ENCODE results near the gene CTNNA2.
"Not testable (repeated sequence)": the region's sequence is repeated elsewhere in the genome, so short reads cannot be mapped to it uniquely, and the experiment has no call there.

The CTNNA2 gene

DNA sequence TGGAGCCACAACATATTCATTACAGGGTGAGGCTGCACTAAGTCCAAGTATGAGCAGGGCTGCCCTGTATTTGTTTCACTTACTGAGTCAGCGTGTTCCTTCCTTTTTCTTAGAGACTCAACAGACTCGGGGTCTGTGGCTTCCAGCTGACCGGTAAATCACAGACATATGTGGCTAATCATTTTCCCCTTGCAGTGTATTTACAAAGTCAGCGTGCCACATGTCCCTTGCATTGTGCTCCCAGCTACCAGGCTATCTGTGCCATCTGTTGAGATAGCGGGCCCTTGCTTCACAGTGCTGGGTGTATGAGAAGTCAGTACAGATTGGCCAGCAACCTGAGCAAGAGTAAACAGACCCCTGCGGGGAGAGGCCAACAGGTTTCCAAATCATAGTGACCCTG, 537.4 kb downstream of the CTNNA2 start:
- DNase-seq = no peak

- no peak for DNase-seq
These were observed 540.9 kb downstream of the CTNNA2 start for GRCh38 chr2:80053522-80054345.

DNA sequence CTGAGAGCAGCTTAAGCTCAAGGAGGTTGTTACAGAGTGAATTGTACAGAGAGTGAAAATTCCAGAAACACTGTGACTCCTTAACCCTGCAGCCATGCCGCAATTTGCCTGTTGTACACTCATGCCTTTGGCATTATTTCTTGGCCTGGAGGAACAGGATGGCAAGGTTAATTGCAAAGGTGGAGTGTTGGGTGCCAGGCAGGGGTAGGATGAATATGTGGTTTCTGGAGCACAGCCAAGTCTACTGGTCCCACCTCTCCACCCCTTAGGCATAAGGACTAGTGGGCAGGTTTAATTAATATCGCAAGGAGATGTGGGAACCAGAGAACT, 541.5 kb downstream of the CTNNA2 start:
- no peak for DNase-seq

DNA sequence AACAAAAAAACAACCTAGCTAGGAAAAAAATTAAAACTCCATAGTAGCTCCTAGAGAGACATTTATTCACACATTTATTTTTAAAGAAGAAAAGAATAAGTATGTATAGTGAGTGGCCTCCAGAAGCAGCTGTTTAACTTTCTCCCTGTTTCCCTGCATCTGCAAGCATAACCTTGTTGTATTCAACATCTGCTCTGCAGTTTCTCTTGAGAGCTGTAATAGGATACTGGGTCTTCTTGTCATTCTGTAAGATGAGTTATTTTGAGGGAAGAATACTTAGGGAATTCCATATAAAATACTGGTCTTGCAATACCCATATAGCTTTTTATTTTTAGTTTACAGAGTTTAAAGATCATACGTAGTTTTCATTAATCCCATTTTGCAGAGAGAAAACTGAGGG, 545.1 kb downstream of the CTNNA2 start:
- DNase-seq = no peak

DNA sequence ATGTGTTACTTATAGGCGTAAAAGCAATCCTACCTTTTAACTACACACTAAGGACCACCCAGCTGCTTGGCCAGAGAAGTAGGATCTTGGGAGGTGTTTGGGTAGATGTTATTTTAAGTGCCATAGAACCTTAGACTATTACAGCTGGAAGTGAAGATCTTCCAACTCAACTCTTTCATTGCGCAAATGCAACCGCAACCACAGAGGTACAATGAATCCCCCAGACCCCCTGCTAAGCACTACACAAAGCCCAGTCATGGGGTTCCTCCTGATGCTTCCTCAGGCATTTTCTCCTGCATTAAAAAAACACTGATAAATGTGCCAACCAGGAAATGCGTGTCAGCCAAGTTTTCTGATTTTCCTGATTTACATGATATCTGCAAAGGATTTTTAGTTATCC, 545.7 kb downstream of the CTNNA2 start:
- no peak for DNase-seq

DNA sequence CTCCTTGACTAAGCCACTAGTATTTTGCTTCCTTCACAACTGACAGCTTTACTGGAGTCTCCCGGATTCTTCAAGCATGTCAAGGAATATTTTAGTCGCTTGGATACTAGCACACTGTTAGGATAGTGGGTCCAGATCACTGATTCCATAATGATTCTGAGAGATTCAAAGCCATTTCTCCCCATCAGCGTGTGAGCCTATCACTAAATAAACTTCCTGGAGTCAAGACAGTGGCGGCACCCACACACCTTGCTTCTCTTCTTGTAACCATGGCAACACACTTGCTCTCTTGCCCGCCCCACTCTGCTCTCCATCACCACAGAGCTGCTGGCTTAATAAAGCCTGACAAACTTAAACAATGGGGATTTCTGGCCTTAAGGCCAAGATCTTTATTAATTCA, 546.6 kb downstream of the CTNNA2 start:
- DNase-seq = no peak

DNA sequence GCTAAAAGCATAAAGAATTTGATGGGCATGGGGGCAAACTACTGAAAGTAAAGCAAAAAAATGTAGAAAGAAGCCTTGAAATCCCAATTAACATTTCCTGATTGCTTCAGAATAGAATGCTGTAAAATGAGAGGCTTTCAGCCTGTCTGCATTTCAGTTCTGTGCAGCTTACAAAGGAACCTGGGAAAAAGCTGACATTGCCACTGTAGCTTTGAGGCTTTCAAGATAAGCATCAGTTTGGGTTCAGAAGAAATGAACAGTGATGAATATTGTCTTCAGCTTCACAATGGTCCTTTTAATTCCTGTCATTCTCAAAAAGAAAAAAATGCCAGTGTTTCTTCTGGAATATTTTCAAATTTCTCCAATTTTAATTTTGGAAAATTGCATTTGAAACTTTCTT, 549.0 kb downstream of the CTNNA2 start:
- DNase-seq = no peak

DNA sequence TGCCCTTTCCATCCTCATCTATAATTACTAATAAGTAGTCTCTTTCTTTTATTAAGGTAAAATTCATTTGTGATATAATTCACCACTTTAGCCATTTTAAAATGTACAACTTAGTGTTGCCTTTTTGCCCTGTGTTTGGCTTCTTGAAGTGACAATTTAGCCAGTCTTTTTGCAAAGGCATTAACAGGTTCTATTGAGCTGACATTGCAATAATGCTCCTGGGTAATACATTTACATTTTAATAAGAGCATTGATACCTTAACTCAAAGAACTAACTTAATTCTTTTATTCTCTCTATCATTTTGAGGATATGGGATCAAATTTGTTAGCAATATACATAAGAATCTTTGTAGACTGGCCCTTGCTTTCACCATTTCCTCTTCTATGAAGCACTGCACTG, 549.4 kb downstream of the CTNNA2 start:
- no peak for DNase-seq

- DNase-seq = no peak
These were observed 555.3 kb downstream of the CTNNA2 start for GRCh38 chr2:80068038-80068731.

DNA sequence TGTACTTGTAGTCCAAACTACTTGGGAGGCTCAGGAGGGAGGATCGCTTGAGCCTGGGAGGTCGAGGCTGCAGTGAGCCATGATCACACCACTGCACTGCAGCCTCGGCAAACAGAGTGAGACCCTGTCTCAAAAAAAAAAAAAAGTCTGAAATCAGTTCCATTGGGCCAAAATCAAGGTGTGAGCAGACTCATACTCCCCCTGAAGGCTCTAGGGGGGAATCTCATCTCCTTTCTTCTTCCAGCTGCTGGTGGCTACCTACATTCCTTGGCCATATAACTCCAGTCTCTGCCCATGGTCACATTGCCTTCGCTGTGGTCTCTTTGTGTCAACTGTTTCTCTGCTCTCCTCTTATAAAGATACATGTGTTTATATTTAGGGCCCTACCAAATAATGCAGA, 557.7 kb downstream of the CTNNA2 start:
- no peak for DNase-seq

GRCh38 chr2:80071941-80072340, 559.1 kb downstream of the CTNNA2 start:
- no peak for DNase-seq

DNA sequence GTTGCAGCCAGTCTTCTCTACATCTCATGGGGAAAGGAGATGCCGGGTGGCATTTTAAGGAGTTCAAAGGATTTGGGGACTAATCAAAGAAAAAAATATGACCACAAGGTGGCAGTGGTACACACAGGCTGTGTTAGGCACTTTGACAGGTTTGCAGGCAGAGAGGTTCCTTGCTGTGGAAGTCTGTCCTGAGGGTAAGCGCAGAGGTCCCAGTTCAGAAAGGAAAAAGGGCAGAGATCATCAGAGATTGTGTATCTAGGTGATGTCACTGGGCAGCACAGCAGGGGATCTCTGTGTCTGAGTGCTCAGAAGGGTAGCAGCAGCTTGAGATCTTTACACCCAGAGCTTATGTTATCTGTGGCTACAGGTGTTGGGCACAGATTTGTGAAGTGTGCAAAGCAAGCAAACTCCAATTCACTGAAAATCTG, 560.3 kb downstream of the CTNNA2 start:
- no peak for DNase-seq

DNA sequence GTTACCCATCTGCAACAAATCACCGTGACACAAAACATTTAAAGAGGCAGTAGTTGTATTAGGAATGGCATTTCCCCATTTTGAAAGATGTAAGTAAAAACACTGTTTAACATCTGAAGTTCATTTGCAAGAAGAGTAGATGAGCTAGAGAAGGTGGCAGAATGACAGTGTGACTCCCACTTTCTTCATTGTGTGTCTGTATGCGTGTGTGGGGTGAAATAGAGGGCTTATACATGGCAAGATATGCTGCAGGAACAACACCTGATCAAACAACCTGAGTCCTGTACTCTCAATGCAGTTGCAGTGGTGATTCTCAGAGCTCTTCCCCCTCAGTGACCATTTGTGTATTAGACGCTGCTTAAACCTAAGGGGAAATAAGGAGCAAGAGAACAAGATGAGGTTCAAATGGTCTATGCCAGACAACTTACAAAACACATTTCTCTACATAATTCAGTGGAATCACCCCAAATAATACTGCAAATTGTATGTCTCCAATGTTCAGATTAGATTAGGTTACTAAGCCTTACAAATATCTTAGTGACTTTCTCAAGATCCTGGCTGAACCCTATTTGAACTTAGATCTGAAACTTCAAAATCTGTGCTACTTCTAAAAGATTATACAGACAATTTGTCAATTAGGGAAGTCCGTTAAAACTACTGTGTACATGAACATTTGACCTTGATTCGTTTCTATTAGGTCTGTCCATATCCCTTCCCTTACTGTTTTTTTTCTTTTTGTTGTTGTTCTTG, 561.6 kb downstream of the CTNNA2 start:
- no peak for DNase-seq

- DNase-seq = no peak
These were observed 562.9 kb downstream of the CTNNA2 start for GRCh38 chr2:80075719-80076118.

DNA sequence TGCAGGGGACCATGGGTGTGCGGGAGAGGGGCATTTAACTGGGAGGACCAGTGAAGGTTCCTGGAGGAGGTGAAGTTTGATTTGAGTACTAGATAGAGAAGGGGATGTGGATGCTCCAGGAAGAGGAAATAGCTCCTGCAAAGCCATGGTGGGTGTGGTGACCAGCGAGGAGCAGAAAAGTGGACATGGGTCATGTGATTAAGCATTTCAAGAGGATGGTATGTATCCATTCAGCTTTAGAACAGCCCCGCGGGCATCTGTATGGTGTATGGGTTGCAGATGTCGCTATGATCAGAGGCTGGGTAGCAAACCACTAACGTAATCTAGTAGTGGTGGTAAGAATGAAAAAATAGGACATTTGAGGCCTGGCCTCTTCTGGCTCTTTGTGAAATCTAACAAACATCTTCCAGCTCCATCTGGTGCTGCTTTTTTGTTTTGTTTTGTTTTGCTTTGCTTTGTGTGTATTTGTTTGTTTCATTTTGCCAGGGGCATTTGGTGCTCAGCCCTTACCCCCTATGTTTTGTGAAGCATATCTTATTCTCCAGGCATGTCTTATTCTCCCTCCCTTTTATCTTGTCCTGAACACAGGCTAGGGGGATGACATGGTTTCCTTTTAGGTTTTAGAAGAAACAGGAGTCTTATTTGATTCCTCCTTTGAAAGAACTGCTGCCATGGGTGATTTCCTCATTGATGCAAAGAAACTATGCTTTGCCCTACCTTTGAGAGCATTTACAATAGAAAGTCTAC, 565.6 kb downstream of the CTNNA2 start:
- no peak for DNase-seq

GRCh38 chr2:80080957-80081356, 568.1 kb downstream of the CTNNA2 start:
- DNase-seq = no peak

GRCh38 chr2:80086831-80087230, 574.0 kb downstream of the CTNNA2 start:
- DNase-seq = no peak

GRCh38 chr2:80091237-80091636, 578.4 kb downstream of the CTNNA2 start:
- no peak for DNase-seq

DNA sequence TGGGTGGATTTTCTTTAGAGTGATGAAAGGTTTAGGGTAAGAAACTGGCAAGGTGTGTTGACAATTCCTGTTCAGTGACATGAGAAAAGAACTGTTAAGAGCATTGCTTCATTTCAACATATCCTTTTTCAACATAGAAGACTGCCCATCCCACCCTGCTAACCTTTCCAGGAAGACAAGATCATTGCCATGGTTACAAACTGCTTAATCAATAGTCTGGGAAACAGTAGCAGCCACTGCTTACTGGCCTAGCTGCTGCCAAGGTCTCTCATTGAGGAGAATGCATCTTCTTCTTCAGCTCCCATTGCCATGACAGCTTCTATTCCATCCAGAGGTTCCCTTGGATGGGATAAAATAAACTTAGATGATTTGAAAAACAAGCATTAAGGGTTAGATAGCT, 579.6 kb downstream of the CTNNA2 start:
- DNase-seq = no peak

GRCh38 chr2:80098503-80098902, 585.7 kb downstream of the CTNNA2 start:
- not testable (repeated sequence) for DNase-seq

- DNase-seq = no peak
These were observed 589.2 kb downstream of the CTNNA2 start for GRCh38 chr2:80102026-80102425.

- no peak for DNase-seq
These were observed 592.3 kb downstream of the CTNNA2 start for GRCh38 chr2:80105015-80105640.

- no peak for DNase-seq
These were observed 598.3 kb downstream of the CTNNA2 start for GRCh38 chr2:80111185-80111584.
